Endothelial cell of umbilical vein (primary cell): ENCODE data around the gene UIMC1. TPM values are rescaled to one million over a fixed set of nuclear protein-coding genes. Genes with fewer than 3 reads are reported as not detected.

Source experiments
- BruUV-seq: library from RNA; stranded (reverse); fragments of 400-500 nt; replicated peaks from 2 replicates; lab custom pipeline; 2021; lab: Mats Ljungman, UMichigan
- CTCF ChIA-PET: fragments of 300-600, 350-600 bp; sonication (Branson Sonifier 250); formaldehyde crosslinking; loops from one replicate; lab custom pipeline; 2021; ENCODE audit warnings: antibody characterized with exemption, inconsistent platforms; lab: Charles Lee
- POLR2A ChIA-PET: fragments of 300-600, 350-600 bp; sonication (Branson Sonifier 250); formaldehyde crosslinking; loops from one replicate; lab custom pipeline; 2021; ENCODE audit warnings: antibody characterized with exemption, inconsistent platforms; lab: Charles Lee
- DNase-seq: peaks from one replicate; pipeline ENCODE4 v3.0.0-alpha.2; 2011; ENCODE audit warnings: low read depth, low spot score
- FAIRE-seq: peaks from 2 replicates; lab custom pipeline; 2011; peaks lifted over from hg19 to GRCh38; lab: Jason Lieb, UNC
- H2AFZ ChIP-seq: 2 replicates; pipeline ENCODE4 v1.6.0; 2012; ENCODE audit warnings: low read depth, low read length, control low read depth, inconsistent platforms
- H3K27ac ChIP-seq: 2 replicates; pipeline ENCODE4 v1.5.1; 2011; ENCODE audit warnings: low read depth, mild to moderate bottlenecking, control low read depth, low read length, moderate library complexity; ENCODE audit not compliant: insufficient read depth
- H3K27me3 ChIP-seq, 2 experiments: 2 replicates each; pipeline versions ENCODE4 v1.6.0 to v1.6.1; 2011; ENCODE audit warnings: low read length in 2 of 2, mixed read lengths in 1 of 2; ENCODE audit not compliant: control insufficient read depth in 2 of 2, insufficient read depth in 2 of 2
- H3K36me3 ChIP-seq, 2 experiments: 2 replicates in 1 of 2; 3 replicates in 1 of 2; pipeline ENCODE4 v1.5.1; 2011; ENCODE audit warnings: low read length in 2 of 2, mild to moderate bottlenecking in 1 of 2, moderate library complexity in 1 of 2; ENCODE audit not compliant: control insufficient read depth in 2 of 2, insufficient read depth in 2 of 2; ENCODE audit errors: extremely low read depth in 1 of 2
- H3K4me1 ChIP-seq: 3 replicates; pipeline ENCODE4 v1.5.1; 2011; ENCODE audit warnings: mild to moderate bottlenecking, low read length; ENCODE audit not compliant: control insufficient read depth, insufficient read depth; ENCODE audit errors: extremely low read depth
- H3K4me2 ChIP-seq: 2 replicates; pipeline ENCODE4 v1.6.1; 2011; ENCODE audit warnings: low read length, control low read depth, mixed read lengths; ENCODE audit not compliant: insufficient read depth
- H3K4me3 ChIP-seq, 3 experiments: fragments of 200-600 bp in 1 of 3; sonication (generic), shearing (Covaris generic) in 1 of 3; replicated peaks in 1 of 3; 2 replicates each; pipeline ENCODE4 v1.5.1; 2011 to 2016; ENCODE audit warnings: control low read depth in 3 of 3, low read length in 3 of 3, mild to moderate bottlenecking in 2 of 3, inconsistent platforms in 1 of 3, low read depth in 1 of 3, moderate library complexity in 1 of 3; ENCODE audit not compliant: insufficient read depth in 1 of 3
- H3K79me2 ChIP-seq: 2 replicates; pipeline ENCODE4 v1.6.0; 2012; ENCODE audit warnings: low read length, inconsistent platforms; ENCODE audit not compliant: control insufficient read depth, insufficient read depth
- H3K9ac ChIP-seq: replicated peaks from 2 replicates; pipeline ENCODE3; 2011; ENCODE audit warnings: low read length, control low read depth; ENCODE audit not compliant: insufficient read depth; ENCODE audit errors: extremely low read depth
- H3K9me1 ChIP-seq: replicated peaks from 3 replicates; pipeline ENCODE4 v1.6.0; 2011; ENCODE audit warnings: mild to moderate bottlenecking, low read length; ENCODE audit not compliant: control insufficient read depth, insufficient read depth; ENCODE audit errors: extremely low read depth
- H3K9me3 ChIP-seq: replicated peaks from 2 replicates; pipeline ENCODE4 v1.5.1; 2012; ENCODE audit warnings: low read length, inconsistent platforms; ENCODE audit not compliant: control insufficient read depth, insufficient read depth
- H4K20me1 ChIP-seq: replicated peaks from 2 replicates; pipeline ENCODE3; 2011; ENCODE audit warnings: mild to moderate bottlenecking, low read length; ENCODE audit not compliant: control insufficient read depth, insufficient read depth; ENCODE audit errors: extremely low read depth
- CTCF ChIP-seq, 2 donors: IDR thresholded peaks; 1 replicate in 1 of 2; 2 replicates in 1 of 2; pipeline ENCODE4 v1.5.1; 2011; ENCODE audit warnings: low read length in 2 of 2, mild to moderate bottlenecking in 2 of 2, moderate library complexity in 2 of 2, control low read depth in 1 of 2, inconsistent platforms in 1 of 2, low read depth in 1 of 2; ENCODE audit not compliant: insufficient read depth in 1 of 2; ENCODE audit errors: extremely low read depth in 1 of 2
- EZH2 ChIP-seq: IDR thresholded peaks from 2 replicates; pipeline ENCODE4 v1.6.1; 2012; ENCODE audit warnings: borderline replicate concordance, low read depth, mild to moderate bottlenecking, moderate library complexity, low read length, inconsistent platforms; ENCODE audit not compliant: severe bottlenecking
- FOS ChIP-seq: IDR thresholded peaks from 2 replicates; pipeline ENCODE4 v1.6.1; 2011; ENCODE audit warnings: mild to moderate bottlenecking, low read length, moderate library complexity, borderline replicate concordance; ENCODE audit not compliant: insufficient read depth
- GATA2 ChIP-seq: IDR thresholded peaks from 2 replicates; pipeline ENCODE4 v1.7.0; 2011; ENCODE audit warnings: low read depth, mild to moderate bottlenecking, moderate library complexity, mixed read lengths, low read length; ENCODE audit not compliant: insufficient read length, insufficient read depth
- JUN ChIP-seq: IDR thresholded peaks from 2 replicates; pipeline ENCODE4 v1.6.1; 2011; ENCODE audit warnings: borderline replicate concordance, low read depth; ENCODE audit not compliant: insufficient read length, insufficient read depth
- MYC ChIP-seq: IDR thresholded peaks from one replicate; pipeline ENCODE4 v1.6.1; 2011; ENCODE audit warnings: mild to moderate bottlenecking, low read depth, low read length
- POLR2A ChIP-seq: IDR thresholded peaks from 2 replicates; pipeline ENCODE4 v1.6.1; 2012; ENCODE audit warnings: low read depth, mild to moderate bottlenecking, control low read depth, low read length
- dilution Hi-C: fragments of 300-500 bp; cut with MboI; formaldehyde crosslinking; loops from one replicate; pipeline ENCODE4 v1.15.0; 2019; ENCODE audit warnings: low sequenced_read_pairs; ENCODE audit not compliant: extremely low pct_ligation_motif_present
- intact Hi-C: fragments of 100-400 bp; cut with micrococcal nuclease; formaldehyde crosslinking; loops from one replicate; pipeline ENCODE4 v1.10.0; 2022
- polyA plus RNA-seq, 4 experiments: library from polyadenylated mRNA; depleted of rRNA in 3 of 4; stranded (reverse) in 3 of 4; unstranded in 1 of 4; fragments of >200 nt; gene quantifications; 2 replicates each; pipeline versions ENCODE4 v1.2.1 to v1.2.3, GENCODE V29; 2011 to 2012; ENCODE audit warnings: missing spikeins in 1 of 4
- total RNA-seq: library from RNA; stranded (reverse); gene quantifications from 2 replicates; pipeline ENCODE4 v1.2.3, GENCODE V29; 2021

Gene UIMC1
- total and polyA plus RNA-seq, 2 donors (not counting 3 experiments of a cell fraction or from before 2014, with no cell fraction given), result 17.2 to 60.1 TPM

- Histone ChIP-seq H3K27me3 (no peaks in the 10 kb centered on the region), H3K4me3 (no peak overlapping the region)
- intact Hi-C loops, result no loop called here
Measured at GRCh38 chr5:176855598-176855997, 151.0 kb downstream of the UIMC1 start.

More at GRCh38 chr5:176855598-176855997, 151.0 kb downstream of the UIMC1 start:
- no peak overlapping the region for H2AFZ ChIP-seq
- no peaks in the 10 kb centered on the region for H3K9me3 ChIP-seq
- no peak for TF ChIP-seq GATA2
- TF ChIP-seq MYC, result no peak
- no peak for TF ChIP-seq FOS
- TF ChIP-seq JUN, result no peak
- no peak for TF ChIP-seq EZH2
- TF ChIP-seq POLR2A, result no peak
- TF ChIP-seq CTCF (IDR thresholded peaks at IDR 0.05; ENCODE audit: extremely low read depth in 1 of 2, insufficient read depth in 1 of 2, low read depth in 1 of 2, low read length in 2 of 2), result no peak
- POLR2A ChIA-PET, result no interaction called here
- FAIRE-seq (no peak), DNase-seq (no peak)
- dilution Hi-C loops, result no loop called here
- BruUV-seq, result no TSS peak
- H3K9me1 ChIP-seq, result no peaks in the 10 kb centered on the region
- H3K79me2 ChIP-seq, result no peaks in the 10 kb centered on the region
- CTCF ChIA-PET, result interaction anchor here (1.7 kb wide), 1 partner anchor 195 kb away, joined by 6 read pairs; no protein-coding TSS in a partner anchor
- H3K27ac ChIP-seq, result no peak overlapping the region
- no peaks in the 10 kb centered on the region for H4K20me1 ChIP-seq
- H3K9ac ChIP-seq, result no peak overlapping the region
- no peak overlapping the region for H3K4me2 ChIP-seq
- no peaks in the 10 kb centered on the region for H3K36me3 ChIP-seq
- H3K4me1 ChIP-seq, result no peaks in the 10 kb centered on the region

Other genes with a start within 250 kb of the UIMC1 start
- gene UNC5A, start 196.2 kb downstream of the UIMC1 start, total RNA-seq, result 0.22 and 0.51 TPM in 2 replicates
- 0.08 and 0.10 TPM in 2 replicates for gene UNC5A, start 196.2 kb downstream of the UIMC1 start, polyA plus RNA-seq
- gene HK3, start 107.4 kb downstream of the UIMC1 start, total RNA-seq, result not detected in 2 replicates
- not detected in 2 replicates for gene HK3, start 107.4 kb downstream of the UIMC1 start, polyA plus RNA-seq
- 28.6 and 35.2 TPM in 2 replicates for gene ZNF346, start 15.9 kb upstream of the UIMC1 start, total RNA-seq
- gene ZNF346, start 15.9 kb upstream of the UIMC1 start, polyA plus RNA-seq, result 25.1 and 25.3 TPM in 2 replicates
- 2.9 and 3.8 TPM in 2 replicates for gene FGFR4, start 80.1 kb upstream of the UIMC1 start, total RNA-seq
- 1.9 and 2.3 TPM in 2 replicates for gene FGFR4, start 80.1 kb upstream of the UIMC1 start, polyA plus RNA-seq
- gene NSD1, start 127.0 kb upstream of the UIMC1 start, total RNA-seq, result 76.1 and 90.4 TPM in 2 replicates
- gene NSD1, start 127.0 kb upstream of the UIMC1 start, polyA plus RNA-seq, result 12.4 and 14.4 TPM in 2 replicates